ENCODE measurements around the gene MTHFD2L. TPM values are rescaled to one million over a fixed set of nuclear protein-coding genes. Genes with fewer than 3 reads are reported as not detected.

The MTHFD2L gene
- total RNA-seq, 3 donors from 2014 or later, result 10.7 to 12.9 (median 11.6) TPM

- no peak for ATAC-seq
- H3K4me3 ChIP-seq, result no peak overlapping the region
These were observed 17.5 kb downstream of the MTHFD2L start for GRCh38 chr4:74175379-74175778.

DNA sequence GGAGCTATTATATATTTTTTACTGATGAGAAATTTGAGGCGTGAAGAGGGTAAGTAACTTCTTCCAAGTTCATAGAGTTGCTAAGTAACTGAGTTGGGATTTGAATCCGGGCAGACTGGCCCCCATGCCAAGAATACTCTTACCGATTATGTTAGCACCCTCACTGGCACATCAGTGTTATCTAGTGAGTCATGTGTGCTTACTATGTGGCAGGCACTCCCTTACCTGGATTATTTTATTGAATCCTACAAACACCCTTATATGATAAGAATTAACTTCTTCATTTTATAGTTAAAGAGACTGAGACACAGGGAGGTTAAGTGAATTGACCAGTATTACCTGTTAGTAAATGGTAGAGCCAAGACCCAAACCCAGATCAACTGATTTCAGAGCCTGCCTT, 20.9 kb downstream of the MTHFD2L start:
- no peak for DNase-seq
- peak; percentile 92 for ATAC-seq
- TF ChIP-seq, protein P1, sequence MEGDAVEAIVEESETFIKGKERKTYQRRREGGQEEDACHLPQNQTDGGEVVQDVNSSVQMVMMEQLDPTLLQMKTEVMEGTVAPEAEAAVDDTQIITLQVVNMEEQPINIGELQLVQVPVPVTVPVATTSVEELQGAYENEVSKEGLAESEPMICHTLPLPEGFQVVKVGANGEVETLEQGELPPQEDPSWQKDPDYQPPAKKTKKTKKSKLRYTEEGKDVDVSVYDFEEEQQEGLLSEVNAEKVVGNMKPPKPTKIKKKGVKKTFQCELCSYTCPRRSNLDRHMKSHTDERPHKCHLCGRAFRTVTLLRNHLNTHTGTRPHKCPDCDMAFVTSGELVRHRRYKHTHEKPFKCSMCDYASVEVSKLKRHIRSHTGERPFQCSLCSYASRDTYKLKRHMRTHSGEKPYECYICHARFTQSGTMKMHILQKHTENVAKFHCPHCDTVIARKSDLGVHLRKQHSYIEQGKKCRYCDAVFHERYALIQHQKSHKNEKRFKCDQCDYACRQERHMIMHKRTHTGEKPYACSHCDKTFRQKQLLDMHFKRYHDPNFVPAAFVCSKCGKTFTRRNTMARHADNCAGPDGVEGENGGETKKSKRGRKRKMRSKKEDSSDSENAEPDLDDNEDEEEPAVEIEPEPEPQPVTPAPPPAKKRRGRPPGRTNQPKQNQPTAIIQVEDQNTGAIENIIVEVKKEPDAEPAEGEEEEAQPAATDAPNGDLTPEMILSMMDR (IDR thresholded peaks at IDR 0.05), result no peak
- no peaks in the 10 kb centered on the region for H3K9me3 ChIP-seq
- intact Hi-C loops (cut with DNase I, micrococcal nuclease), result no loop called here
- no peaks in the 10 kb centered on the region for H3K36me3 ChIP-seq (ENCODE audit: low read depth)
- no peak overlapping the region for H3K4me3 ChIP-seq
- H3K4me1 ChIP-seq (ENCODE audit: low read depth), result no peaks in the 10 kb centered on the region

More at GRCh38 chr4:74175379-74175778, 17.5 kb downstream of the MTHFD2L start:
- Histone ChIP-seq H3K9me3 (no peaks in the 10 kb centered on the region), H3K36me3 (ENCODE audit: low read depth) (no peaks in the 10 kb centered on the region), H3K4me1 (ENCODE audit: low read depth) (no peaks in the 10 kb centered on the region)
- intact Hi-C loops (cut with DNase I, micrococcal nuclease), result no loop called here
- TF ChIP-seq, protein P1 (IDR thresholded peaks at IDR 0.05), result no peak
- DNase-seq, result no peak

DNA sequence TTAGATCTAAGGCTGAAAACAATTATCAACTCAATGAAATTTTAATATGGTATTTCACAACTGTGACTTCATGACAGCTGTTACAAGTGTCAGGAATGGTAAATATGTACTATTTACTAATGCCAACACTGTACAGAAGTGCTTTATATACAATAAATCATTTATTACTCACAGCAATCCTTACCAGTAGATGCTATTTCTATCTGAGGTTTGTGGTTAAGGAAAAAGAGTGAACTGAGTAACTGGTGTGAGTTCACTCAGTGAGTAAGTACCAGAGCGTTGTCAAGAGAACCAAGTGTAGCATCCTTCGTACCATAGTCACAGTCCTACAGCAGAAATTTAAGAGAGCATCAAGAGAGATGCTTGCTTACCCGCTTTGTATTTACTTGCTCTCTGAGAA, 23.3 kb downstream of the MTHFD2L start:
- TF ChIP-seq, protein P1 (IDR thresholded peaks at IDR 0.05), result no peak
- Histone ChIP-seq H3K9me3 (no peaks in the 10 kb centered on the region), H3K4me3 (no peak overlapping the region), H3K4me1 (ENCODE audit: low read depth) (no peaks in the 10 kb centered on the region), H3K36me3 (ENCODE audit: low read depth) (no peaks in the 10 kb centered on the region)
- no peak for DNase-seq
- intact Hi-C loops (cut with DNase I, micrococcal nuclease), result no loop called here
- no peak for ATAC-seq

DNA sequence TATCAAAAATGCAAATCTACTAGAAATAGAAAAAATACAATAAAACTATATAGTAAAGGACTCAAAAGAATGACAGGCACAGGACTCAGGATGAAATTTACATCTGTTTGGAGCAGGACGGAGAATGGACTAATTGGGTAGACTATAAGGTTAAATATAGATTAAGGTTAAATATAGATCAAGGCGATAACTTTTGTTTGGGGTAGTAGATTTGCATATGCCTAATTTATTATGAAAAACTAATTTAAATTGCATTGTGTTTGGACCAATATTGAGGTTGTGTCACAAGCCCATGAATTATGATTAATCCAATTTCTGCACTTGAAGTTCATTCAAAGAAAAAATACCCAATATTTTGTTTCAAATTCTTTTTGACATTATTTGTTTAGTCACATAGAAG, 31.0 kb downstream of the MTHFD2L start:
- Histone ChIP-seq H3K36me3 (ENCODE audit: low read depth) (no peaks in the 10 kb centered on the region), H3K9me3 (no peaks in the 10 kb centered on the region), H3K4me1 (ENCODE audit: low read depth) (no peaks in the 10 kb centered on the region), H3K4me3 (no peak overlapping the region)
- ATAC-seq (no peak), DNase-seq (no peak)
- TF ChIP-seq, protein P1 (IDR thresholded peaks at IDR 0.05), result no peak
- intact Hi-C loops (cut with DNase I, micrococcal nuclease), result loop anchor here in 1 of 2 donors (5.0 kb wide), 1 partner anchor 123 kb away; no protein-coding TSS in a partner anchor

GRCh38 chr4:74189331-74190043, 31.6 kb downstream of the MTHFD2L start:
- DNase-seq (peak in 1 of 3 donors; percentile 23), ATAC-seq (peak; percentile 78)
- Histone ChIP-seq H3K4me3 (no peak overlapping the region), H3K4me1 (ENCODE audit: low read depth) (no peaks in the 10 kb centered on the region), H3K36me3 (ENCODE audit: low read depth) (no peaks in the 10 kb centered on the region), H3K9me3 (no peaks in the 10 kb centered on the region)
- intact Hi-C loops (cut with DNase I, micrococcal nuclease), result loop anchor here in 1 of 2 donors (5.0 kb wide), 1 partner anchor 123 kb away; no protein-coding TSS in a partner anchor
- TF ChIP-seq, protein P1 (IDR thresholded peaks at IDR 0.05), result peak; percentile 37
